ENCODE data around the gene BIK. TPM values are rescaled to one million over a fixed set of nuclear protein-coding genes. Genes with fewer than 3 reads are reported as not detected.
A peak's percentile ranks its signal among the peaks of the same experiment; 100 is the strongest.

The BIK gene
- total and polyA plus RNA-seq, 7 donors, result not detected

DNA sequence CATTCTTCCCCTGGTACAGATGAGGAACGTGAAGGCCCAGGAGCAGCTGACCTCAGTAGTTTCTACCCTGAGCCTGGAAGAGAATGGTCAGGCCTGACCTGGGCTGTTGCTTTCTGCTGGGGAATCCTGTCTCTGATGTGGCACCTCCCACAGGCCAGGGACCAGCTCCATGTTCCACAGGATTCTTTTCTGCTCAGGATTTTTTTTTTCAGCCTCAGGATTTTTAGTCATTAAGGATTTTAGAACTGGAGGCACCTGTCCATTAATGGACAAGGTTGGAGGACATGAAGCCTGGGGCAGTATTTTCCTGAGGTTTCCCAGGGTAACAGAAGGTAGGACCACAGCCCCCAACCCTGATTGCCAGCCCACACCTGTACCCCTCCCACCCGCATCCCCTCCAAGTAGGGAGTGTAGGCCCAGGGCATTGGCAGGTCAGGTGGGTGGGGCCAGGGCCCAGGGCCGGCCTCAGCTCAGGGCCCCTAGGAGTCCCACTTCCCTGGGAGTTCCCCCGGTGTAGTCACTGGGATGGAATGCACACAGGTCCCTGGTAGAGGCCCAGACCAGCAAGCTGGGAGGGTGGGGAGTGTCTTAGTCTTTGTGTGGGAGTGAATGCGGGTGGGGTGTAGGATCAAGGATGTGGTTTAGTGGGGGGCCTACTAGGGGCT, 16.1 kb downstream of the BIK start:
- Histone ChIP-seq H3K9me3 (no peaks in the 10 kb centered on the region), H3K4me1 (peaks cover 2% of the 10 kb centered on the region), H3K36me3 (ENCODE audit: insufficient read depth in 1 of 2, low read depth in 1 of 2) (peaks cover 0 to 4% of the 10 kb centered on the region in 2 donors), H3K4me3 (no peak overlapping the region), H3K27me3 (ENCODE audit: insufficient read depth in 3 of 3, low read length in 2 of 3) (peaks cover 0 to 15% (median 0%) of the 10 kb centered on the region in 3 donors), H3K27ac (no peak overlapping the region)
- TF ChIP-seq CTCF (IDR thresholded peaks at IDR 0.05), result no peak
- 57 to 66% (median 63%) methylated on average over 5 of the region's 5 CpGs for WGBS, 3 donors
- DNase-seq (no peak), ATAC-seq (peak in 2 of 4 donors; percentile 19 to 34)
- intact Hi-C loops (cut with DNase I), result no loop called here

GRCh38 chr22:43127166-43127908, 16.8 kb downstream of the BIK start:
- H3K27ac ChIP-seq, result no peak overlapping the region
- peaks cover 0 to 15% (median 0%) of the 10 kb centered on the region in 3 donors for H3K27me3 ChIP-seq (ENCODE audit: insufficient read depth in 3 of 3, low read length in 2 of 3)
- intact Hi-C loops (cut with DNase I), result no loop called here
- DNase-seq (no peak), ATAC-seq (peak in 1 of 4 donors; percentile 6)
- WGBS, 3 donors, result 85 to 88% (median 86%) methylated on average over 17 of the region's 17 CpGs
- peaks cover 6% of the 10 kb centered on the region for H3K4me1 ChIP-seq
- H3K4me3 ChIP-seq, result no peak overlapping the region
- H3K9me3 ChIP-seq, result no peaks in the 10 kb centered on the region
- no peak for TF ChIP-seq CTCF (IDR thresholded peaks at IDR 0.05)
- peaks cover 0 to 11% of the 10 kb centered on the region in 2 donors for H3K36me3 ChIP-seq (ENCODE audit: insufficient read depth in 1 of 2, low read depth in 1 of 2)

DNA sequence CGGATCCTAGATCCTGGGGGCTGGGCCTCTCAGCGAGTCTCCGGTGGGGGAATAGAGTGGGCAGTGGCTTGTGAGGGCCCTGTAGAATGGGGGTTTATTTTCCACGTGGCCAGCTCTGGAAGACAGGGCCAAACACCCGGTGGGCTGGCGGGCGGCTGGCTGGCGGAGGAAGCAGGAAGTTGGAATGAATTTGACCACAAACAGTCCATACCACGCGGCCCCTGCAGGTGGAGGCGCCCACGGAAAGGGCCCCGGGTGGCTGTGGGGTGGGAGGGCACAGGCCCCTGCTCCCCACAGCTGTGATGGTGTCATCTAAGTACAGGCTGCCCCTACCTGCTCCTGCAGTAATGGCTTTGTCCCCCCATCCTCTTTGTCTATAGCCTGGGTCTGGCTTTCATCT, 17.6 kb downstream of the BIK start:
- H3K36me3 ChIP-seq (ENCODE audit: insufficient read depth in 1 of 2, low read depth in 1 of 2), result peaks cover 0 to 19% of the 10 kb centered on the region in 2 donors
- TF ChIP-seq CTCF (IDR thresholded peaks at IDR 0.05), result no peak
- peaks cover 6% of the 10 kb centered on the region for H3K4me1 ChIP-seq
- no peaks in the 10 kb centered on the region for H3K9me3 ChIP-seq
- 36 to 47% (median 44%) methylated on average over 13 of the region's 13 CpGs for WGBS, 3 donors
- DNase-seq, result no peak
- H3K4me3 ChIP-seq, result no peak overlapping the region
- no peak for ATAC-seq
- intact Hi-C loops (cut with DNase I), result no loop called here
- H3K27me3 ChIP-seq (ENCODE audit: insufficient read depth in 3 of 3, low read length in 2 of 3), result peaks cover 0 to 15% (median 0%) of the 10 kb centered on the region in 3 donors
- H3K27ac ChIP-seq, result no peak overlapping the region

GRCh38 chr22:43128928-43129424, 18.4 kb downstream of the BIK start:
- no peak for TF ChIP-seq CTCF (IDR thresholded peaks at IDR 0.05)
- no peak for DNase-seq
- Histone ChIP-seq H3K27me3 (ENCODE audit: insufficient read depth in 3 of 3, low read length in 2 of 3) (peaks cover 0 to 15% (median 0%) of the 10 kb centered on the region in 3 donors), H3K4me1 (peaks cover 6% of the 10 kb centered on the region), H3K27ac (no peak overlapping the region), H3K36me3 (ENCODE audit: insufficient read depth in 1 of 2, low read depth in 1 of 2) (peaks cover 0 to 27% of the 10 kb centered on the region in 2 donors), H3K9me3 (no peaks in the 10 kb centered on the region), H3K4me3 (no peak overlapping the region)
- 40 to 56% (median 48%) methylated on average over 20 of the region's 20 CpGs for WGBS, 3 donors
- intact Hi-C loops (cut with DNase I), result no loop called here
- no peak for ATAC-seq
